ENCODE measurements around the gene SIRT7.

Gene SIRT7

DNA sequence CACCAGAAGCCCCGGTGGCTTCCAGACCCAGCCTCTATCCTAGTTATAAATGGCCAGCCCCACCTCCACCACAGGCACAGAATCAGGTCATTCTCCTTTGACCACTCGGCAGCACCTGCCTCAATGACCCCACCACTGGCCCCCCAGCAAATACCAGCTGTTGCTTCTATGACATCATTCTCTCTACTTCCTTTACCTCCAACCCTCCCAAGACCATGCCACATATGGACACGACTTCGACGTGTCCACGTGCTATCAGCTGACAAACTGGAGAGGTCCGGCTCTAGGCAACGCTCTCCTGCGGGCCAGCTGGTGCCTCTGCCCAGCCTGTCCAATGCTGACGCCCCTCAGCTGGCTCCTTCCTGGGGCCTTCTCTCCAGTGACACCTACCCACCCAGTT lies 32.5 kb downstream of the SIRT7 start:
- no peak for DNase-seq

DNA sequence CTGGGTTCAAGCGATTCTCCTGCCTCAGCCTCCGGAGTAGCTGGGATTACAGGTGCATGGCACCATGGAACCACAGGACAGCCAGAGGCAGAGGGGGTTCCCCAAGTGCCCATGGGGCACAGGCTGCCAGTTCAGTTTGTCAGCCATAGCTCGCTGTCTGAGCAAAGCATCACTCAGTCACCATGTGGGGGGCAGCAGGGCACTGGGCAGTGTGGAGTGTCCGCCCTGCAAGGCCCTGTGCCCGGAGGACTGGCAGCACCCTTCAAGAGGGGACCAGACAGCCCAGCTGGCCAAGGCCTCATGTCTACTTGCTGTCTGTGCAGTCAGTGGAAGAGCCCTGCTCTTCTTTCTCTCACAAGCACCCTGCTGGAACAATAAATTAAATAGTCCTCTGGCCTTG lies 33.0 kb downstream of the SIRT7 start:
- DNase-seq, result no peak

DNA sequence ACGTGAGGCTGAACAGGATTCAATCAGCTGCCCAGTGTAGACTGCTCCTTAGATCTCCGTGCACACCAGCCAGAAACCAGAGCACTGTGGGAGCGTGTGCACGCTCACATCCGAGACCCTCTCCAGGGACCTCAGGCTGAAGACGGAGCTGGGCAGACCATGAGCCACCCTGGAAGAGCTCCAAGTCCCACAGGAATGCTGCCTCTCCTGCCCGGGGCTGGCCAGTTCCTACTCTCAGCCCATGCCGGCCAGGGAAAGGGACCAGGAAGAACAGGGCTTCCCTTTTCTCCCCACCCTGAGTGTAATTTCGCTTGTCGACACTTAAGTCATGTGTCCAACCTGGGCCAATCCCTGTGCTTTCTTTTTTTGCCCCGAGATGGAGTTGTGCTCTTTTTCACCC lies 33.5 kb downstream of the SIRT7 start:
- no peak for DNase-seq

DNA sequence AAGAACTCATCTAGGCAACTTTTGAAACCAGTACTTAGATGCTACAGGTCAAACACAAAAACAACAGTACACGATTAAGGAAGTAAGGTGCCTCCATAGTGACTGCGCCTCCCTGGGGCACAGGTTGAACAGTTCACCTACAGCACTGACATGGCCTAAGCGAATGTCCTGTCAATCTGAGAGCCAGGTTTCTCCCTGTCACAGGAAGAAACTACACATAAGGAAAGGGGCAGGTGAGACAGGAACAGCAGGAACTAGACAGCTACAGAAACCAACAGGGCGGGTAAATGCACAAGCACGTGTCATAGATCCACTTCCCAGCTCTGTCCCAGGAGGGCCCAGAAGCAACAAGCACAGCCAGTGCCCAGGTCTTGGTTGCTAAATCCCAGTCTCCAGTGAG lies 38.9 kb downstream of the SIRT7 start:
- no peak for DNase-seq

DNA sequence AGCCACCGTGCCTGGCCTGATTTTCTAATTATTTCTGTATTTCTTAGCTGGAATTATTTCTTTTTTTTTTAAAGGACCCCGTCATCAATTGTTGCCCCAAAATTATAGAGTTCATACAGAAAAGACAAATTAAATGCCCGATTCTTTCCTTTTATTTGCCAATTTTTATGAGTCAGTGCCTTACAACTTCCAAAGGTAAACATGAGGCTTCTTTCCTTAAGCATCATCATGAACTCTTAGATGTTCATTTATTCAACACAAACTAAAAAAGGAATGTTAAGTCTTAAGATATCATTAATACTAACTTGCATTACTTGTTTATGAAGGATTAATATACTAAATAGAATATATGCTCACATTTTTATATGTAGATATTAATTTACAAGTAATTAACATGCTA lies 39.7 kb downstream of the SIRT7 start:
- DNase-seq, result no peak

DNA sequence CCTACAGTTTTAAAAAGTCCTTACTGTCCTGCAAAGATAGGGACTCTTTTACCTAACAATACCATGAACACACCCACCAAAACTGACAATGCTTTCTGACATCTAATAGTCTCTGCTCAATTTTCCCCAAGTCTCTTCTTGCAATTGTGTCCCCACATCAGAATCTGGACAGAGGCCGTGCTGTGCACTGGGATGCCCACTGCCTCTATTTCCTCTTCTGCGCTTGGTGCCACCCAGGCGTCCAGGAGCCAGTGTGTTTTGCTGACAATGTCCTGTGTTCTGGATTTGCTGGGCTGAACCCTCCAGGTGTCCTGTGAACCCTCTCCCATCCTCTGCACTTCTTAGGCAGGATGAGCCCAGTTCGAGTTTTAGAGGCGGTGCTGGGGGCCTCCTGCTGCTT lies 40.4 kb downstream of the SIRT7 start:
- DNase-seq, result no peak

DNA sequence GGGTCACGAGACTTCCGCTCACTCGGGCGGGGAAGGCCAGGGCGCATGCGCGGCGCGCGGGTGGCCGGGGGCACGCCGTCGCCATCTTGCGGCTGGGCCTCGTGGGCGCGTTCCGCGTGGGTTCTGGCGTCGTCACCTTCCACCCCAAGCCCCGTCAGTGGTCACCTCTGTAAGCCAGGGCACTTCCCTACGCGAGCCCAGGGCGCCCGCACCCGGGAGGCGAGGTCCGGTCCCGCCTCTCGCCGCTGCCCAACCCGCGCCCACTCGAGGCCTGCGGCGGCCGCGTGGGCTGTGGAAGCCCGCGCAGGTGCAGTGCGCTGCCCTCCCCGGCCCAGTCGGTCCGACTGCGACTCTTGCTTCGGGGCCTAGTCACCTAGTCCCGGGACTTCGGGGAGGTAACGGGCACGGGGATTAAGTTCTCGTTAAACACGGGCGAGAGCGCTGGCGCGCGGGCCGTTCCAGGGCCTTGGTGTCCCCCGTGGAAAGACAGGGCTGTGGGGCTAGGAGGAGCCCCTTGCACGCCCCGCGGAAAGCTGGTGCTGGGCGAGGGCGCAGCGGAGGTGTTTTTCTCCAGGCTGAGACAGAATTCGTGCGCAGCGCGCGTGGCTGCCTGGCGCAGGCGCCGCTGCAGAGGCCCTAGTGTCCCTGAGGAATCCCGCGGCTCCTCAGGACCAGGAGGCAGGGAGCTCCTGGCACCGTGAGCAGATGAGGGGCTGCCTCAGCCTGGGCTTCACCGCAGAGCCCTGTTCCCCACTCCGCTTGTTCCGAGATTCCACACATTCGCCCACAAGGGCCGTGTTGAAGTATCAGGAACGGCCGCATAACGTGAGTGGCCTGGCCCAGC lies 46.4 kb downstream of the SIRT7 start:
- no peak for DNase-seq

DNA sequence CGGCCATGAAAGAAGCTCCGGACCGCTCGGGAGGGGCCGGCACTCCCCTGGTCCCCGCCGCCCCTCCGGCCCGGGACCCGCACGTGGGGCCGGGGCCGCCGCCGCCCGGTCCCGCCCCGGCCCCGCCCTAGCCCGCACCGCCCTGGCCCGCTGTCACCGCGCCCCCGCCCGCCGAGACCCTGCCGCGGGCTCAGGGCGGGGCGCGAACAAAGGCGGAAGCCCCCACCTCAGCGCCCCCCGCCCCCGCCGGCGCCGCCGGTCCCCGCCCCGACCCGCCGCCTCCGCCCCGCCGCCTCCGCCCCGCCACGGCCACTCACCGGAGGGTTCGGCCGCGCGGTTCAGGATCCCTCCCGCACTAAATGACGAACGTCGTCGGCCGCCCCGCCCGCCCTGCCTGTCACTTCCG lies 47.0 kb downstream of the SIRT7 start, which contains the start of gene ARHGDIA:
Gene ARHGDIA, minus strand, starts transcription at position 357 of the 406 bp plus-strand sequence. CDS start 1,407 bp downstream, outside the sequence.
- peak; percentile 71 for DNase-seq

DNA sequence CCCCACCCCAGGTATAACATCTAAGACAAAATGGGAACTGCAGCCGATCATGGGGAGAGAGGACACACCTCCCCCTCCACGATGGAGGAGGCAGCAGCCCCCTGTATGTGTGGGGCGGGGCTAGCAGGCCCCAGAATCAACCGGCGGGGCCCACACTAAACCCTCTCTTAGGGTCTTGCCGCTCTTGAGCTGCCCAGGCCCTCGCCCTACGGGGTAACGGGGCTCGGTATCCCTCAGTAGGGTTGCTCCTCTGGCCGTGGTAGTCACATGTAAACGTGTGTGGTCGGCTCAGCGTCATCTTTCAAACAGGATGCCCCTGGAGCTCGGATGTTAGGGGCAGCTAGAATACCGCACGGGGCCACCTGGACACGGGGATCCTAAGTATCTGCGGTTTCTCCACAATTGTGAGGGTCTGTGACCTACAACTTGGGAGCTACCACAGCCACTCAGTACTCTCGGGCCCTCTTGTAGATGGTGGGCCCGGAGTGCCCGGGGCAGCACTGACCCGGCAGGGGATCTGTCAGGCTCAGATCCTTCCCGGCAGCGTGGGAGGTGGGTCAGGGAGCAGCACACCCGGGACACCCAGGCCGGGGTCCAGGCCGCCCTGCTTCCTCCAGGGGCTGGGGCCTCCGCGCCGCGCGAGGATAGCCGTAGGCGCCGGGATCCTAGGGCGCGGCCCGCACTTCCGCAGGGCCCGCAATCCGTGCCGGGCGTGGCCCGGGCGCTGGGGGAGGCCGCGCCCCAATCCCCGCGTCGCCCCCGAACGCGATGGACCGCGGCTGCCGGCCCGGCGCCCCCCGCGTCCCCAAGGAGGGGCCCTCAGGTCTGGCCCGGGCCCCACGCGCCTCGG lies 47.6 kb downstream of the SIRT7 start:
- no peak for DNase-seq

DNA sequence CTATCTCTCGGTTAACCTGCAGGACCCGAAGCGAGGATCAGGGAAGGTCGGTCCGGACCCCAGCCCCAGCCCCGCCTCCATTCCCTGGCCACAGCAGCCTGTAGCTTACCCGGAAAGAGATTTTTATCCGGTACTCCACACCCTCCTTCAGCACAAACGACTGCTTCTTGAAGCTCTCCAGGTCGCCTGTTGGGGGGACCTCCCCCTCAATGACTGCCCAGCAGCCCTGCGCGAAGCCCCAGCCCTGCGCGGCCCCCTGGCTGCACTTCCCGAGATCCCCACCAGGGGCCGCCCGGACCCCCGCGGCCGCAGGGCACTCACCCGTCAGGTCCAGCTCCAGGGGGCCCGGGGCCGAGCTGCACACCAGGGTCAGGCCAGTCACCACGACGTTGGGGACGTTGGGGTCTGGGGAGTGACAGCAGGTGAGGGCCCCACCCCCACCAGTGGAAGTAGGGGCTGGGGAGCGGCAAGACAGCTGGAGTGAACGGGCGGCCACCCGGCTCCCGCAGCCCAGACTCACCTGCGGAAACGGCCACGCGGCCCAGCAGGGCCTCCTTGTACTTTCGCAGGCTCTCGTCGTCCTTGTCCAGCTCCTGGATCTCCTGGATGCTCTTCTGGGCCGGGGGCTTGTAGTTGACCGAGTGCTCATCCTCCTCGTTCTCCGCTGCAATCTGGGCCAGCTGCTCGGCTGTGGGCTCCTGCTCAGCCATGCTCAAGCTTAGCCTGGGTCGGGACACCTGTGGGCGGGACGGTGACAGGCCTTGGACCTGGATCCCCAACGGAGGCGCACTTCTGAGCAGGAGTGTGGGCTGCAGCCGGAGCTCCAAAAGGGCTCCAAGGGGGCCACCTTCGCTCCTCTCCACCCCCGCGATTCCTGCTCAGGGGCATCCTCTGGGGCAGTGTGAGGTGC lies 48.5 kb downstream of the SIRT7 start:
- no peak for DNase-seq

DNA sequence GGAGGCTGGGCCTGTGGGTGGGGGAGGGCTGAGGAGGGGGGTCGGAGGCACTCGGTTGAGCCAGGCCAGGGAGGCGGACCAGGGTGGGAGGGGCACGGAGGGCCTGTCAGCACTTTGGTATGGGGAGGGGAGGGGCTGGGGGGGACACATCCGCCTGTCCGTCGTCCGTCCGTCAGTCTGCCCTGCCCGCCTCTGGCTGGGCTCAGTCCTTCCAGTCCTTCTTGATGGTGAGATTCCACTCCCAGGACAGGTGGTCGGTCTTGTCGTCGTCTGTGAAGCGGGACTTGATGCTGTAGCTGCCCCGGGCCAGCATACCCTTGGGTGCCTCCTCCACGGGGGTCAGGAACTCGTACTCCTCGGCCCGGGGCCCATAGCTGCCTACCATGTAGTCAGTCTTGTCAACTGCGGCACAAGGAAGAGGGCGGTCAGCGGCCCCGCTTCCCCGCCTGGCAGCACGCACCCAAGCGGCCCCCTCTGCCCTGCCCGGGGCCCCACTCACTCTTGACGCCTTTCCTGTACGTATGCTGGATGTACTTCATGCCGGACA lies 49.2 kb downstream of the SIRT7 start:
- no peak for DNase-seq

DNA sequence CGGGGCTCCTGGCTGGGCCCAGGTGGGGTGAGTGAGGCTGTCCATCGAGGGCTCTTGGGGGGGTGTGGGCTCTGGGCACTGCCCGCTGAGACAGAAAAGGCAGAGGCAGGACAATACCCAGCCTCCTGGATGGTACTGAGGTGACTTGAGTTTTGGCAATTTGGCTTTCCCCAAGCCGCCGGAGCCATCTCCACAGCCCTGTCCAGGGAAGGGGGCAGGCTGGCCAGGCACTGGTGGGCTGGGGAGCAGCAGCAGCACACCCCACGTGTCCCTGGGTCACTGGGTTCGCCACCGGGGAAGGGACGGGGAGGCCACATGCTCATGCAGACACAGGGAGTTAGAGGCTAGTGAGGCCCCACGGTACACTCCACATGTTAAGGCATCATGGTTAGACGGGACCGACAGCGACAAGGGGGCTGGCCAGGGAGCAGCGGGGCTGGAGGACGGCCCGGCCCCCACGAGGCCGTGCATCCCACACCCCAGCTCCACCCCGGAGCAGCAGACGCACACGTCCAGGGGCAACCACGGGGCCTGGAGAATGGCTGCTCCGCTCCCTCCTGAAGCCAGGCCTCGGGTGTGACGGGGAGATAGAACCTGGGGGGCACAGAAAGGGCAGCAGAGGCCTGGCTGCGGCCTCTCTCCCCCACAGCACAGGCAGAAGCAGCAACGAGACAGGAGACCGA lies 49.8 kb downstream of the SIRT7 start:
- no peak for DNase-seq

DNA sequence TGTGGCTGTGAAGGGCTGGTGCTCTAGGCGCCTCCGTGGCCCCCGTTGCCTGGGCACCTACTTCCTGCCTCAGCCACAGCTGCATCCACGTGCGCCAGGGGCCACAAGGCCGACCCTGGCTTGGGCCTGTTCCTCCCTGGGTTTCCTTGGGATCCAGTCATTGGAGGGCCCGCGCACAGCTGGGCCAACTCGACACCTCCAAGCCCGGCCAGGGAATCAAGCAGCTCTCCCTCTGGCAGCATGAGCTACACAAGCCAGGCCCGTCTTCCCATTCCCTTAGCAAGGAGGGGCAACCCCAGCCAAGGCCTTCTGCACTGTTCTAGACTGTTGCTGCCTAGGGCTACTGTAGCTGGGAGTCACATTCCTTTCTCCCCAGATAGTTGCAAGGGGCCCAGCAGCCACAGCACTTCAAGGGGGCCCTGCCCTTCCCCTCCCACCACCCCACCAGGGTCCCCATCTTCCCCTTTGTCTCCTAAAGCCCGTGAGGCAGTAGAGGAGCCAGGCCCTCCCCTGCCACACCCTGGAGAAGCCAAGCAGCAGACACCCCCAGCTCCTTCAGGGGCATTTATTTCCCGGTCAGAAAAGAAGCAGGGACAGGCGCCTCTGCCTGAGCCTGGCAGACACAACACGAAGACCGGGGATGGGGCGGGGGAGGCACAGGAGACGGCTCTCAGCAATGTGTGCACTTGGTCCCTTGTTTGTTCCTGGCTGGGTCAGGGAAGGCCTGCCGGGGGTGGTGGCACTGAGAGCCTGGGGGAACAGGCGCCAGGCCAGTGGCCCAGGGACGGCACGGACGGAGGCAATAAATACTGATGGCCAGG lies 50.6 kb downstream of the SIRT7 start:
- DNase-seq, result no peak

DNA sequence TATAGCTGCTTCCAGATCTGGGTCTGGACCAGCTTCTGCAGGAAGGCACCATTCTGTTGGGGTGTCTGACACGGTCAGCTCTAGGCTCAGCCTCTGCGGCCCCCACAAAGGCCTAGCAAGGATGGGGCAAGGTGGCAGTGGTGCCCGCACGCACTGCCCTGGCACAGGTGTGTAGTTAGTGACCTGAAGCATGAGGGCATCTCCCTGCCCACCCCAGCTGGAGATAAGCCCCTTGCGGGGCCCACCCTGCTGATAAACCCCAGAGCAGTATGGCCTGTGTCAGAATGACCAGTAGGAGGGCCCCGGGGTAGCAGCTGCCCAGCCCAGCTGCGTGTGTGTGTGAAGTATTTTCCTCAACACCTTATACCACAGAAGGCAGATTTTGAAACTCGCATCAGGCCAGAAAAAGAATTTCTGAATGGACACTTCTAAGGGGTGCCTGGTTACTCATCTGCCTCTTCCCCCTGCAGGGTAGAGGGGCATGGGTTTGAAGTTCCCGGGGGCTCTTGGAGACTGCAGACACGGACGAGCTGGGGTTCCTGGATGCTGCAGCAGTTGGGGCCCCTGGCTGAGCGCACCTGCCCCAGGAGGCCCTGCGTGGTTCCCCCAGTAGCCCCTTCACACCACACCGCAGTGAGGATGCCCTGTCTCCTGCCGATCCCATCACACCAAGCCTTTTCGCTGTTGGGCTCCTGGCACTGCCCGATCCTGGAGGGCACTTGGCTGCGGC lies 51.4 kb downstream of the SIRT7 start:
- DNase-seq, result no peak

DNA sequence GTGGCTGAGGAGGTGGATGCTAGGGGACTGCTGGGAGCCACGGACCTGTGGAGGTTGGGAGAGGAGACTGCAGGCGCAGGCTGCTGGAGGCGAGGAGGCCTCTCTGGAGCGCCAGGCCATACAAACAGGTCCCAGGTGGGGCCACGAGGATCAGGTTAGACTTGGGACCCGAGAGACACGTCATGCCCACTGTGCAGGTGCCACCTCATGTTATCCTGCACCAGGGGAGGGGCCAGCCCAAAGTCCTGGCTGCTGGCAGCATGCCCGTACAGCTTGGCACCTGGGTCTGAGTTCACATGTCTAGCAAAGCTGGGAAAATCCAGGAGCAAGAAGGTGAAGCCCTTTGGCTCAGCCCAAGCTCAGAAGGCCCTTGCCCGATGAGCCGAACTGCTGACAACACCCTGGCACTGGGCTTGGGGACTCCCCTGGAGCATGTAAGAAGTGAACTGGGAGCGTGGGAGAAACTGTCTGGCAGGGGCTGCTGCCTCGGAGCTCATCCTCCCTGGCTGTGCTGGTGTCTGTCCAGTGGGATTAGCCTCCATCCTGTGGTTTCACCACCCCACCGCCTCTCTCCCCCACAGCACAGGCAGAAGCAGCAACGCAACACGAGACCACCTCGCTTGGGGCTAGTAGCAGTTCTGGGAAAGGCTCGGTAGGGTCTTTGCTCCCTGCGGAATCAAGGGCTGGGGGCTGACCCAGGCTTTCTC lies 52.1 kb downstream of the SIRT7 start:
- DNase-seq, result no peak

DNA sequence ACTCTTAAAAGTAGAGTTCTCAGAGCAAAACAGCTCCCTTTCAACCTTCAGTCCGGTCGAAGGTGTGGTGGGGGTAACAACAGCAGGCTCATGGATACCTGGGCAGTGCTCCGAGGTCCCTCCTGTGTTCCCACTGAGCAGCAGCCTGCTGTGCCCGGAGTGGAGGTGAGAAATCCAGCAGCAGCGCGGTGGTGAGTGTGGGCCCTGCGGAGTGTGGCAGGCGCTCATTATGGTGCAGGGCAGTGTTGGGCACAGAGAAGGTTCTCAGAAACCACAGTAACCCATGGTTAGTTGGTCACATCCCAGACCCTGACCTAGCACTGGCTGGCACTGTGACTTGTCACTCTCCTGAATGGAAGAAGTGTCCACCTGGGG lies 52.6 kb downstream of the SIRT7 start:
- no peak for DNase-seq

DNA sequence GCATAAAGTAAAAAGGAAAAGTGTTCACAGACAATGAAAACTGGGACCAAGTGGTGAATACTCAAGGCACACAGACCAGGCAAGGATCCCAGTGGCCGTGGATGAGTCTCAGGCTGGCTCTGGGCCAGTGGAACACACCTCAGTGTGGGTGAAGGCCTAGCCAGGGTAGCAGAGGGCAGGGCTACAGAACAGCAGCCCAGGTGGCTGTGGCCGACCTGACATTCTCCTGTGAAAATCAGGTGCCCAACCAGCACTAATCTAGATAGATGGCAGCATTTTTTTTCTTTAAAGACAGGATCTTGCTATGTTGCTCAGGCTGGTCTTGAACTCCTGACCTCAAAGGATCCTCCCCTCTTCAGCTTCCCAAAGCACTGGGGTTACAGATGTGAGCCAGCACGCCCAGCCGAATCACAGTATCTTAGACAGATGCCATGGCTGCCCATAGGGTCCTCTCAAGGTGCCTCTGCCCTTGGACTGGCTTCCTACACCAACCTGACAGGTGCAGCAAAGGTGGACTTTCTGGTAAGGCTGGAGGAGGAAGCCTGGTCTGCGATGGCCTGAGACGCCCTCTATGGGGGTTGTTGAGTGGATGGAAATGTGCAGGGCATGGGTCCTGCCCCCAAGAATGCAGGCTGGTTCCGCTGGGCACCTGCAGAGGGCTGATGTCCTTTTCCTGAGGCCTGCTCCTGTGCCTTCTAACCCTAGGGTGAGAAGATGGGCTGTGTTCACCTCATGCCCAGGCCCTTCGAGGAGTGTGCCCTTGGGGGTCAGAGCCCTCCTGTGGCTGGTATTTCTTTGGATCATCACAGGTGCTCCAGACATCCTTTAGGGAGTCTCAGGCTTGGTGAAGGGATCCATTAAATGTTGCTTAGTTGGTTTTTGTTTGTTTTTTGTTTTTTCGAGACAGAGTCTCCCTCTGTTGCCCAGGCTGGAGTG lies 53.9 kb downstream of the SIRT7 start:
- no peak for DNase-seq

DNA sequence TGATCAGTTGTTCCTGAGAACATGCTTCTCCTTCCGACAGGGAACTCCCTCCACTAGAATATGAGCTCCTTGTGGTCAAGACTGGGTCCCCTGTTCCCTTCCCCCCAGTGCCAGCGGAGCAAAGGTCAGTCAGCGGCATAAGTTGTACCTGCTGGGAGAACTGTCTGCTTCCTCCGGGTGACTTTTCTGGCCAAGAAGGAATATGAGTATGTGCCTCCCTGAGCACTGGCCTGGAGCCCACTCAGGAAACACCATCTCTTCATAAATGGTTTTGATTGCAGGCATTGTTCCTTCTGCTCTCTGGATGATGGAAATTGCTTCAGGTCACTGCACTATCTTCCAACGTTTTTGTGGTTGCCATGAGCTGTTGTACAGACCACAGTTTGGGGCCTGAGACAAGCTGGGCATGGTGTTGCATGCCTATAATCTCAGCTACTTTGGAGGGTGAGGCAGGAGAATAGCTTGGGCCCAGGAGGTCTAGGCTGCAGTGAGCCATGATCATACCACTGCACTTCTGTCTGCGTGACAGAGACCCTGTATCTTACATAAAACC lies 54.8 kb downstream of the SIRT7 start:
- no peak for DNase-seq

All from NCI-H446 treated with DMSO at 0.1 percent for 48 hours (cell line).